Measurements from ENCODE around the gene PRAF2. TPM values are rescaled to one million over a fixed set of nuclear protein-coding genes. Genes with fewer than 3 reads are reported as not detected.

PRAF2 gene
- total and polyA plus RNA-seq, 11 donors: 8.0 to 24.0 (median 11.4) TPM

DNA sequence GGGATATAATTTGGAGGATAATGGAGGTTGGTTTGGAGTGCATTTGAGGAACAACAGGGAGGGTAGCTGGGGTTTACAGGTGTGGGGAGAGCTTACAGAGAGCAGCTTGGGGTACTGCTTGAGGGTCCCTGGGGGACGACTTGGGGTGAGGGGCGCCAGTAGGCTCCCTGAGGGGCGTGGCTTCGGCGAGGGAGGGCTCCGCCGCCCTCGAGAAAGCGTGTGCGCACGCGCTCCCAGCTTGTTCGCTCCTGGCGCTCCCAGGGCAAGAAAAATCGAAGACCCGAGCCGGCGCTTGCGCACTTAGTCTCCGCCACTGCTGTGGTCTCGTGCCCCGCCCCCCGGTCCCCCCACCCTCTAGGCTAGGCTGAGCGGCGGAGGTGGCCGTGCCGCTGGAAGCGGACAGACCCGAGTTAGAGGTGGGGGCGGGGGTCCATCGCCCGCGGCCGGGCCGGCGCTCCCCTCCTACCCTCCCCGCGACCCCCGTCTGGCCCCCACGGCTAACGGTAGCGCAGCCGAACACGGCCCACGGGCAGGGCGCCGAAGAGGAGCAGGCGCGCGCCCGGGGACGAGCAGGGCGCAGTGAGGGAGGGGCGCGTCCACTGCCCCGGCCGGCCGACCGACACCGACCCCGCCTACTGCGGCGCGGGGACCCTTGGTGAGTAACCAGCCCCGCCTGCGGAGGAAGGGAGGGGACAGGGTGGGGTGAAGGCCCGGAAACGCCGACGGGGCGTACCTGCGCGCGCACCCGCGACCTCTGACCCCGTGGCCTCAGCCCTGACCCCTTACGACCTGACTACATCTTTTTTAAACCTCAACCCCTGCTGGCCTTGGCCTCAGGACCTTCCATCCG, 20.4 kb downstream of the PRAF2 start:
- peak overlapping the region; percentile 31 to 88 (median 73) for H3K27ac ChIP-seq
- peaks cover 0 to 10% (median 0%) of the 10 kb centered on the region in 12 donors for H3K9me3 ChIP-seq
- TF ChIP-seq POLR2A (IDR thresholded peaks at IDR 0.05) (no peak), CTCF (IDR thresholded peaks at IDR 0.05) (no peak)
- no peaks in the 10 kb centered on the region for H3K36me3 ChIP-seq
- 2 to 54% (median 14%) methylated on average over 40 to 77 of the region's 79 CpGs for WGBS, 4 donors
- ATAC-seq (peak in 3 of 4 donors; percentile 82 to 86 (median 83)), DNase-seq (peak; percentile 35 to 74 (median 63))
- H3K4me1 ChIP-seq: peaks cover 0 to 3% (median 0%) of the 10 kb centered on the region in 12 donors
- intact Hi-C loops (cut with DNase I): loop anchor here in 1 of 10 donors (10.0 kb wide), 1 partner anchor 359 kb away; the partner anchor contains the start of gene SUV39H1
- peak overlapping the region; percentile 35 to 78 (median 62) for H3K4me3 ChIP-seq
- H3K27me3 ChIP-seq: no peaks in the 10 kb centered on the region

DNA sequence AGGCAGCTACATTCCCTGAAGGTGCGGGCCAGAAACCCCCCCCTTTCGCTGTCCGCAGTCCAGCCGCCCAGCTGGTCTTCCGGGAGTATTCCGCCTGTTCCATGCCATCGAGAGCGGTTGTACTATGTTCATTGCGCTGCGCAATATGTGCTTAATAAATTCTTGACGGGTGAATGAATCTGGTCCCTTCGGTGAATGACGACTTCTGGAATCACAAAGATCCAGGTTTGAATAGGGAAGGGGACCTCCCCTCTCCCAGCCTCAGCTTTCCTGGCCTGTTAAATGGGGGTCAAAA, 29.9 kb downstream of the PRAF2 start:
- Histone ChIP-seq H3K4me3 (peak overlapping the region in 9 of 12 donors; percentile 13 to 43 (median 27)), H3K36me3 (peaks cover 0 to 7% (median 4%) of the 10 kb centered on the region in 9 donors), H3K27ac (peak overlapping the region in 11 of 12 donors; percentile 55 to 82 (median 64)), H3K4me1 (peaks cover 0 to 31% (median 13%) of the 10 kb centered on the region in 12 donors), H3K27me3 (no peaks in the 10 kb centered on the region), H3K9me3 (peaks cover 0 to 8% (median 0%) of the 10 kb centered on the region in 12 donors)
- DNase-seq (no peak), ATAC-seq (no peak)
- TF ChIP-seq CTCF (IDR thresholded peaks at IDR 0.05) (no peak), POLR2A (IDR thresholded peaks at IDR 0.05) (no peak)
- intact Hi-C loops (cut with DNase I): loop anchor here in 6 of 10 donors (1.0 to 10.0 kb wide), 7 partner anchors 42 to 127 kb away; partner anchors contain the start of genes GRIPAP1 (in 4 of the 6), OTUD5 (in 4 of the 6) and PIM2 (in 1 of the 6)
- 14 to 36% (median 22%) methylated on average over 13 of the region's 13 CpGs for WGBS, 4 donors

DNA sequence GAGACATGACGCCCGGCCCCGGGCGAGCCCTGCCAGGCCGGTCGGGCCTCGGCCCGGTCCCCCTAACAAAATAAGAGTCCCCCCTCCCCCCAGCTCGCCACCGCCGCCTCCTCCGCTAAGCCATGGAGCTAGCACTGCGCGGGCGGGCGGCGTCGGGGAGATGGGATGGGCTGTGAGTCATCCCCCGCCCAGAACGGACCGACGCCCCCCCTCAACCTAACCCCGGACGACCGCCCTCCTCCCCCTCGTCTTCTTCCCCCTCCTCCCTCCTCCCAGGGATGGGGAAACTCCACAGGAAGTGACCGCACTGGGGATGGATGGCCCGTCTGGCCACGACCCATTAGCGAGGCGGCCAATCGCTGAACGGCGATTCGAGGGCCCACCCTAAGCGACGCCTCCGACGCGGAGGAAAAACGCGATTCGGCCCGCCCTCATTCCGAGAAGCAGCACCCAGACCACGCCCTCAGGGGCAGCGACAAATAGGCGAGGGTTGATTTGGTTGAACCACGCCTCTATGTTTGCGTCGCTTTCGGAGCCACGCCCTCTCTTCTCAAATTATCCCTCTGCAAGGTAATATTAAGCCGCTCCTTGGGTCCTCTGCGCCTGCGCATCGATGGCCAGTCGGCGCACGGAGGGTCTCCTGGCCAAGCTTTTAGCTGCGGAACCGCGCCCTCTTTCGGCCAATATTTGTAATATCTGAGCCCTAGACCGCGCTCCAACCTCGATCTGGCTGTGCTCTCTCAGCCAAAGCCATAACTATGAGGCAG, 30.4 kb downstream of the PRAF2 start, which contains the start of gene TFE3:
Gene TFE3, minus strand, starts transcription at position 138 of the 767 bp plus-strand sequence. Its CDS starts 131 bp downstream, at position 7.
- H3K27ac ChIP-seq: peak within 1 kb of the TSS; percentile 89 to 99 (median 96)
- WGBS, 4 donors: 0 to 53% (median 21%) methylated on average over 37 to 67 of the region's 67 CpGs
- TF ChIP-seq POLR2A (IDR thresholded peaks at IDR 0.05): peak; percentile 19 to 69
- peak; percentile 47 to 72 (median 62) for TF ChIP-seq CTCF (IDR thresholded peaks at IDR 0.05)
- intact Hi-C loops (cut with DNase I): loop anchor here in 6 of 10 donors (1.0 to 10.0 kb wide), 7 partner anchors 41 to 126 kb away; partner anchors contain the start of genes GRIPAP1 (in 4 of the 6), OTUD5 (in 4 of the 6) and PIM2 (in 1 of the 6)
- peaks cover 0 to 12% (median 9%) of the 10 kb centered on the region in 9 donors for H3K36me3 ChIP-seq
- DNase-seq: peak; percentile 96 to 99 (median 97)
- H3K4me3 ChIP-seq: peak within 1 kb of the TSS; percentile 62 to 99 (median 85)
- peak; percentile 90 to 96 (median 96) for ATAC-seq
- peaks cover 0 to 8% (median 0%) of the 10 kb centered on the region in 12 donors for H3K9me3 ChIP-seq
- H3K4me1 ChIP-seq: peaks cover 0 to 31% (median 13%) of the 10 kb centered on the region in 12 donors
- no peaks in the 10 kb centered on the region for H3K27me3 ChIP-seq
